ENCODE results near the gene SP2.

SP2 gene

GRCh38 chr17:47952171-47953021 lies 56.4 kb downstream of the SP2 start:
- DNase-seq: no peak

DNA sequence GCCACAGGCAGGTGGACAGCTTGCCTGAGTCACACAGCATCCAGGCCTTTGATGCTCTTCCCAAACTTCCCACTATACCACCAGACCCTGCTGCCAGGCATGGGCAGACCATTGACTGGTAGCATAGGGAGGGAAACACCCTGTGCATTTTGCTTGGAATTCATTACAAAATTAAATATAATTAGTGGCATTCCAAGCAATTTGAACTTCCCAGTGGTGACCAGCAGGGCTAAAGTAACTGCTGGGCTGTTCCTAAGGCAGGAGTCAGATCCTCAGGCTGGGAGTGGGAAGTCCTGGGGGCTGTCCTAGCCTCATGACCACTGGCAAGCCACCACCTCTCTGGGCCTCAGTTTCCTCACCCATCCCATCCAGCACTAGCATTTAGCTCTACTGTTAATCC lies 57.9 kb downstream of the SP2 start:
- DNase-seq: no peak

DNA sequence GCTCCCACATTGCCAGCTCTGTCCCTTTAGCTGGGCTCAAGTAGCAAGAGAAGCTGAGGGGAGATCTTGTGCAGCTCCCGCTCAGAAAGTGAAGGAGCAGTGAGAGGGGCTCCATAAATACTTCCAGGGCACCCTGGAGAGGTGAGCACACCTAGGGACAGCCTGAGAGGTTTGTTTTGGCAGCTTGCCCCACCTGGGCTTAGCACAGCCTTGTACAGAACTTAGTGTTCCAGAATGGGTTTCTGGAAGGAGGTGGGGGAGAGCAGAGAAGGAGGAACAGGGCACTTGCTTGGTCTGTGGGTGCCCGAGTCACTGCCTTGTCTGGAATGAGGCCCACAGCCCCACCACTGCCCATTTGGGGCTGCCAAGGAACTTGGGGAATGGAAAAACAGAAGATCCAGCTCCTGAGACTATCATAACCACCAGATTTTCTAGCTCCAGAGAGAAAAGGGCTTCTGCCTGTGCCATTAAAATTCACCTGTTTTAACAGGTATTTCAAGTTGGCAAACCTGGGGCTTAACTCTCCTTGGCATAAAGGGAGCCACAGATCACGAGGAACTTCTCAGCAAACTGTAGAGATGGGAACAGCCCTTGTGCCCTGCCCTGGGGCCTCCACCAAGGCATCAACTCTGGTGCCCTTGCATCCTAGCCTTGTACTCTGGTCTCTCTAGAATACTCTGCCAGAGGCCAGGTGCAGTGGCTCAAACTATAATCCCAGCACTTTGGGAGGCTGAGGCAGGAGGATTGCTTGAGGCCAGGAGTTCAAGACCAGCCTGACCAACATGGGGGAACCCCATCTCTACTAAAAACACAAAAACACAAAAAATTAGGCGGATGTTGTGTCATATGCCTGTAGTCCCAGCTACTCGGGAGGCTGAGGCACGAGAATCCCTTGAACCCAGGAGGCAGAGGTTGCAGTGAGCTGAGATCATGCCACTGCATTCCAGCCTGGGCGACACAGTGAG lies 59.7 kb downstream of the SP2 start:
- DNase-seq: no peak

DNA sequence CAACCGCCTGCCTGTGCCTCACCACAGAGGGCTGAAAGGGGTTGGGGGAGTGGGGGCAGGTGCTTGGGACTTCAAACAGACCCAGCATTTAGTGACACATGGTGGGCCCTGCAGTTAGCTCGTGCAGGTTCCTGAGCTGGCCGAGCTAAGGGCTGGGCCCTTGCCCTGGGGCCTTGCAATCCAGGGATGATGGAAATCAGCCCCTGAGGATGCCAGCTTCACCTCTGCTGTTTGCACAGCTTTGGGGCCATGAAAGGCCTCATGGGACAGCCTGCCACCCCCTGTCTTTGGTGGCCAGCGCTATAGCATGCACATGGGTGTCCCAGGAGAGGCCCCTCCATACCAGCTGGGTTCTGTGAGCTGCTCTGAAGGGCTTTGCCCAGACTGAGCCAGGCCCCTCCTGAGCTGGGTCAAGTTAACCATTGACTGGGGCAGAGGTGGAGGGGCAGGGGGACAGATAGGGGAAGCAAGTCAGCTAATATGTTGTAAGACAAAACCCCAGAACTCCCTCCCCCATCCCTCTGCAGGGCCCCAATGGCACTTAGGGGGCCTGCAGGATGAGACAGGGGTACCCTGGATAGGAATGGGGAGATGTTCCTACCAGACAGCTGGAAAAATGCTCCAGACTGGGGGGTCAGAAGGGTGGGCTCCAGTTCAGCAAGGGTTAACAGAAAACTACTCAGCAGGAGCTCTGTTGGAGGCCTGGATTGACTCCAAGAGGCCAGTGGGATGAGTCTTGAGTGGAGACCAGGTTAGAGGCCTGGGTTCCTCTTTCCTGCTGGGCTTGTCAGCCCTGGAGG lies 61.0 kb downstream of the SP2 start:
- DNase-seq: no peak

DNA sequence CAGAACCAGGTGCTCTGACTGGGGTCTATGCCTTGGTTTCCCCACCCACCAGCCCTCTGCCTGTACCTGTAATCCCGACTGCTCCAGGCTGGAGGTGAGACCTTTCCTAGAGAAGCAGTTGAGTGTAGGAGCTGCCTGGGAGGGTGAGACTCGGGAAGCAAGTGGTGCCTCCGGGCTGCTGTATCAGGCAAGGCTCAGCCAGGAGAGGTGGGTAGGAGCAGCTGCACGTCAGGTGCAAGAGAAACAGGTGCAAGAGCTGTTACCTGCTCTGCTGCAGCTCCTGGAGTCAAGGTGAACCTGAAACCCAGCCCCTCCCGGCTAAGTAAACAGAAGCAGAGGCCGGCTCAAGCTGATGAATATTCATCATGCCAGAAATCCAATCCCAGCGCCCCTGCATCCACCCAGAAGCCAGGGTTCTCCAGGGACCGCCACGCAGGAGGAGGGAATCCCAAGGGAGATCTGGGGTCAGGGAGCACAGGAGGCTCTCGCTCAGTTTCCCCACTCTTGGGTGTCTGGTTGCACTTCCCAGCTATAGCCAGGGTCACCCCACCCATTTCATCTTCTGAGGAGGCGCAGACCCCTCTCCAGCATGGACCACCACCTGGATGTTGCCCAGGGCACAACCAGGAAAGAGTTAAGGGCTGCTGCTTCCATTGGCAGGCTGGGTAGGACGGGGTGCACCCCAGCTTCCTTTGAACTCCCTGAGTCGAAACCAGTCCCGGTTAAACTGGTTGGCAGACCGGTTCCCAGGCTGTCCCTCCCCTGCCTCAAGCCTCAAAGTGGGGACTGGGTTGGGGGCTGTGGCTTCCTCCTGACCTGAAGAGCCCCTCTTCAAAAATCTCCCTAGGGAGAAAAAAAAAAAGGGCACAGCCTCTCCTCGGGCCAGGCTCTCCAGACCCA lies 61.8 kb downstream of the SP2 start, which contains the start of gene PRR15L:
Gene PRR15L, minus strand, starts transcription at position 293 of the 900 bp plus-strand sequence. CDS start 4,649 bp downstream, outside the sequence.
- no peak for DNase-seq

DNA sequence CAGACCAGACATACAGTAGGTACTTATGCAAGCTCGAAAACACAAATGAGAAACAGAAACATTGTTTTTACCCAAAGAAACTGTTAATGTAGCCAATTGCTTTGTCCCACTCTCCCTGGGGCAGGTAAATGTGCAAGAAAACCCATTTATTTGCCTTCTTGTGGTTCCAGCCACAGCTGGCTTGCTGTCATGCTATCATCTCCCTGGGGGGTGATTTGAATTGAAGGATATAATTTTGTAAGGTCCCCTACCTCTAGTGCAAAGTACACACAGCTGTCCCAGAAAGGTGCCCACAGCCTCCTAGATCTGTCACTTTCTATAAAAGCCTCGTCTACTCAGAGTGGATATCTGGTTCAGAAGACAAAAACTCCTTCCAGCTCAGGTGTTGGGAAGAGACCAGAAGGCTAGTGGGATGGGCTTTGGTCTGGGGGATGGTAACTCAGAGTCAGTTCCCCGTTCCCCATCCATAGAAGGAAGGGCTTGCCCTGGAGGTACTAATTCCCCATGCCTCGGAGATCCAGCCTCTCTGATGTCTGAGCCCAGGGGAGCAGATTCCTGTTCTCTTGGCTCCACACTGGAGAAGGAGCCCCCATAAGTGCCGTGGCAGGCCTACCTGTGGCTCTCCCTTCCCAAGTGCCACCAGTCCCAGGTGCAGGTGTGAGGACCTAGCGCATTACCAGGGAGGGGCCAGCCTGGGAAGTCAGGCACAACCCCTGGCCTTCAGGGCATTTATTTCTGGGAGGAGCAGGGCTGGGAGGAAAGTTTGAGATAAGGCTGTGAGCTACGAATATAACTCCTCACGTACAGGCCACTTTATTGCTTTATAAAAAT lies 64.0 kb downstream of the SP2 start:
- DNase-seq: no peak

DNA sequence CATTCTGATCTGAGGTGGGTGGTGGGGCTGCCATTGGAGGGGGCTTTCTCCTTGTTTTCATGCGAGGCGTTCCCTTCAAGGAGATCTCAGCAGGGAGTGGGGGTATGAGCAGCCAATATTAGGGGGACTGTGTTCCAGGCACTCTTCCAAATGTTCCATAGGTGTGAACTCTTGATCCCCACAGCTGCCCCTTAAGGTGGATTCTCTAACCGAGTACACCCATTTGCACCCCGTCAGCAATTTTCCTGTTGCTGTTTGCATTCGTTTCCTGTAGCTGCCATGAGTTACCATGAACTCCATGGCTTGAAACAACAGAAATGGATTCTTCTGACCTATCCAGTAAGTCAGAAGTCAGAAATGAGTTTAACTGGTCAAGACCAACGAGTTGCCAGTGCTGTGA lies 65.4 kb downstream of the SP2 start:
- no peak for DNase-seq

GRCh38 chr17:47962901-47963300 lies 66.9 kb downstream of the SP2 start:
- DNase-seq: no peak

- DNase-seq: no peak
These were observed 68.8 kb downstream of the SP2 start for GRCh38 chr17:47964856-47965255.

- no peak for DNase-seq
These were observed 70.1 kb downstream of the SP2 start for GRCh38 chr17:47966079-47966519.

- no peak for DNase-seq
These were observed 71.7 kb downstream of the SP2 start for GRCh38 chr17:47967607-47968252.

DNA sequence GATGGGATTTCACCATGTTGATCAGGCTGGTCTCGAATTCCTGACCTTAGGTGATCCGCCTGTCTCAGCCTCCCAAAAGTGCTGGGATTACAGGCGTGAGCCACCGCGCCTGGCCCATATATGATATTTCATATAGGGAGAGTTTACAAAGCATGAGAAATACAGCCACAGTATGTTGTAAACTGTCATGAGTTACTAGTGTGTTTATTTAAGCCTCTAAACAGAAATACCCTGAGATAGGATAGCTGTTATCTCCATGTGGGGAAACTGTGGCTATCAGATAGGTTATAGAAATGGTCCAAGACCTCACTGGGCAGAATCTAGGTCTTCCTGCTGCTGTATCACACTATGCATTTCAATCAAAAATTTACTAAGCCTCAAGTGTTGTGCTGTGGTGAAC lies 72.8 kb downstream of the SP2 start:
- DNase-seq: no peak

DNA sequence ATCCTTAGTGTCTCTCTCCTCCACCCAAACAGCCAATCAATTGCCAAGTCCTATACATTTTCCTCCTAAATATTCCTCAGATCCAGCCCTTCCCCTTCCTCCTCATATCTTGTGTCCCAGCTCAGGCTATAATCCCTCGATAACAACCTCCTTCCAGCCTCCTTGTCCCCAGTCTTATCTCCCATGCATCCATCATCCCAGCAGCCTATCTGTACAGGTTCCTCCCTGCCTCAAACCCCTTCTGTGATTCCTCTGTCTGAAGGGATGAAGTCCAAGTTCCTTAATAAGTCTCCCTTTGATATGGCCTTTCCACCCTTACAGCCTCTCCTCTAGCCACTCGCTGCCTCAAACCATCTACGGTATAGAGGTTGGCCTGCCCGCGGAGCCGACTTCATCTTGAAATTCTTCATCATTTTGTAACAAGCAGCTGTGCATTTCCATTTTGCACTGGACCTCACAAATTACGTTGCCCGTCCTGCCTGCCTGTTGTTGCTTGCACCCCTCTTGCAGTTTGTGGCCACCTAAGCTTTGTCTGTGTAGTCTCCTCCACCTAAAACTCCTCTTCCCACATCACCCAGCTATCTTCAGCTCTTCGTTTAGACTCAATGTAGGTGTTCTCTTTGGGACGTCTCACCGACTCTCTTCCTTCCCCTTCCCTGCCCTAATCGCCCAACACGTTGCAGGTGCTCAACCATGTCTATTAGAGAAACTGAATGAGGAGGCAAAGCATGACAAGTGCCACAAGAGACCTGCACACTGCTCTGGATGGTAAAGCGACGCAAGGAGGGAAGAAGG lies 74.1 kb downstream of the SP2 start:
- no peak for DNase-seq

GRCh38 chr17:47970725-47971499 lies 74.9 kb downstream of the SP2 start, which contains the start of gene CDK5RAP3:
Gene CDK5RAP3 (plus strand): TSS chr17:47971113. CDS start chr17:47971147, 34 bp downstream.
- peak; percentile 100 for DNase-seq

DNA sequence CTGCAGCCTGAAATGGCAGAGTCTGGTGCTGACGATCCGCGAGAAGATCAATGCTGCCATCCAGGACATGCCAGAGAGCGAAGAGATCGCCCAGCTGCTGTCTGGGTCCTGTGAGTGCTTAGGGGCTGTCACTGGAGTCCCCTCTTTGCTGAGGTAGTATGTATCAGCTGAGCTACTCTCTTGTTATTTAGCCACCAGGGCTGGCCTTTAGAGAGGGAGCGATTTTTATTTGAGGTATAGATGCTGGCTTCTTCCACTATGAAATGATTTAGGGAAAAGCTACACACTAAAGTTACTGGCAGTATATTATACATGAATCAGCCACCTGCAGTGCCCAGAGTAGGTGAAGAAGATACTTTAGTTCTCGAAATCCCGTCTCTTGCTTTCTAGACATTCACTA lies 77.5 kb downstream of the SP2 start:
- DNase-seq: no peak

- DNase-seq: no peak
These were observed 79.3 kb downstream of the SP2 start for GRCh38 chr17:47975189-47975822.

DNA sequence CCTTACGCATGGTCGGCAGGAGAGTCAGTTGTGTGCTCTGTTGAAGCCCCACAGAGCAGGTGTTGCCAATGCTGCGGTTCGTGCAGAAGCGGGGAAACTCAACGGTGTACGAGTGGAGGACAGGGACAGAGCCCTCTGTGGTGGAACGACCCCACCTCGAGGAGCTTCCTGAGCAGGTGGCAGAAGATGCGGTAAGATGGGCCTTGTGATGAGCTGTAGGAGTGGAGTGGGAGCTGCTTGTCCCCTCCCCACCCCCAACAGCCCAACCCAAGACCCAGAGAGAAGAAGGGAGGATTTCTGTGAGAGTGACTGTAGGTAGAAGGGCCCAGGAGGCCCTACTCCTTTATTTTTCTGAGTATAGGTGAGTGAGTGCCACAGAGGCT lies 79.8 kb downstream of the SP2 start:
- DNase-seq: no peak

DNA sequence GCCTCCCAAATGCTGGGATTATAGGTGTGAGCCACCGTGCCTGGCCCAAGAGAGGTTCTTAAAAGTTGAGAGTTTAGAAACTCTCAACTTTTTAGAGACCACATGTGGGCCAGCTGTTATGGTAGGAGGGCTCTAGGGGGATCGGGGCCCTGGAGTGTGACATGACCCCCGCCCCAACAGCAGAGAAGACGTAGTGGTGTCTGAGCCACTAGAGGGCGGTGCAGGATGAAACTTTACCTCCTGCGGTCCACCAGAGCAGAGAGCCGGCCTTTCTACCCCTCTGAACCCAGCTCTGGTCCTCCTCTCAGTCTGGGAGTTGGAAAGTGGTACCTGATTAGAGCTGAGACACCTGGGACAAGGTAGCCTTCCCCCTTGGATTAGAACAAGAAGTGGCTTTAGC lies 82.3 kb downstream of the SP2 start:
- DNase-seq: peak; percentile 42 to 77

All from AML-193 (cell line).